CD14-positive monocyte (primary cell): ENCODE results near the gene PLOD1. TPM values are rescaled to one million over a fixed set of nuclear protein-coding genes. Genes with fewer than 3 reads are reported as not detected.

Experiments
- DNase-seq, 3 donors: peaks; one replicate each; pipeline ENCODE4 v3.0.0-alpha.2; 2011 to 2022
- H2AFZ ChIP-seq: 2 replicates; pipeline ENCODE4 v1.6.0; 2012; ENCODE audit warnings: mild to moderate bottlenecking, low read depth, low read length, inconsistent platforms; ENCODE audit not compliant: insufficient read depth, poor library complexity, severe bottlenecking
- H3K27ac ChIP-seq, 2 donors: 1 replicate in 1 of 2; 2 replicates in 1 of 2; pipeline ENCODE4 v1.5.1; 2012 to 2013; ENCODE audit warnings: low read length in 2 of 2, control low read depth in 1 of 2, inconsistent platforms in 1 of 2, low read depth in 1 of 2, mild to moderate bottlenecking in 1 of 2
- H3K27me3 ChIP-seq, 2 donors: one replicate each; pipeline versions ENCODE4 v1.6.0 to v1.6.1; 2011 to 2013; ENCODE audit warnings: low read length in 2 of 2; ENCODE audit not compliant: control insufficient read depth in 2 of 2, insufficient read depth in 2 of 2
- H3K36me3 ChIP-seq, 2 donors: replicated peaks in 1 of 2; 1 replicate in 1 of 2; 2 replicates in 1 of 2; pipeline versions ENCODE4 v1.5.1 to v1.6.1; 2012 to 2013; ENCODE audit warnings: low read length in 2 of 2, control low read depth in 1 of 2, inconsistent platforms in 1 of 2, mild to moderate bottlenecking in 1 of 2; ENCODE audit not compliant: insufficient read depth in 2 of 2, control insufficient read depth in 1 of 2
- H3K4me1 ChIP-seq, 2 donors: 1 replicate in 1 of 2; 2 replicates in 1 of 2; pipeline versions ENCODE4 v1.5.1 to v1.6.1; 2012 to 2013; ENCODE audit warnings: low read length in 2 of 2, control low read depth in 1 of 2, inconsistent platforms in 1 of 2, mild to moderate bottlenecking in 1 of 2, moderate library complexity in 1 of 2; ENCODE audit not compliant: insufficient read depth in 2 of 2, control insufficient read depth in 1 of 2
- H3K4me2 ChIP-seq: replicated peaks from 2 replicates; pipeline ENCODE3; 2012; ENCODE audit warnings: low read length, moderate library complexity, mild to moderate bottlenecking; ENCODE audit not compliant: poor library complexity, severe bottlenecking; ENCODE audit errors: extremely low read depth
- H3K4me3 ChIP-seq, 3 experiments: fragments of 200-600 bp in 1 of 3; sonication (generic) in 1 of 3; replicated peaks in 1 of 3; 1 replicate in 2 of 3; 2 replicates in 1 of 3; pipeline ENCODE4 v1.5.1; 2011 to 2013; ENCODE audit warnings: low read length in 3 of 3, mild to moderate bottlenecking in 3 of 3, control low read depth in 2 of 3, low read depth in 2 of 3, inconsistent platforms in 1 of 3, moderate library complexity in 1 of 3
- H3K79me2 ChIP-seq: 2 replicates; pipeline ENCODE4 v1.6.0; 2012; ENCODE audit warnings: mild to moderate bottlenecking, control low read depth, inconsistent platforms, low read length, moderate library complexity; ENCODE audit not compliant: insufficient read depth
- H3K9ac ChIP-seq: 2 replicates; pipeline ENCODE4 v1.6.0; 2017; ENCODE audit warnings: low read length, mild to moderate bottlenecking; ENCODE audit not compliant: insufficient read depth, poor library complexity, severe bottlenecking
- H3K9me3 ChIP-seq, 2 donors: replicated peaks in 1 of 2; 1 replicate in 1 of 2; 2 replicates in 1 of 2; pipeline versions ENCODE4 v1.5.1 to v1.6.1; 2012 to 2013; ENCODE audit warnings: low read length in 2 of 2, control low read depth in 1 of 2; ENCODE audit not compliant: control insufficient read depth in 1 of 2, insufficient read depth in 1 of 2
- H4K20me1 ChIP-seq: 2 replicates; pipeline ENCODE4 v1.6.0; 2012; ENCODE audit warnings: mild to moderate bottlenecking, low read length, control low read depth, moderate library complexity; ENCODE audit not compliant: insufficient read depth
- H3K27ac Mint-ChIP-seq, 7 donors: one replicate each; pipeline ENCODE4 v1.8.0; 2020; ENCODE audit warnings: mild to moderate bottlenecking in 7 of 7, mixed read lengths in 7 of 7, moderate library complexity in 6 of 7, inconsistent platforms in 2 of 7
- H3K27me3 Mint-ChIP-seq, 3 donors: one replicate each; pipeline ENCODE4 v1.8.0; 2021 to 2022; ENCODE audit warnings: low read depth in 3 of 3, mild to moderate bottlenecking in 3 of 3, mixed read lengths in 3 of 3, moderate library complexity in 3 of 3, inconsistent platforms in 1 of 3
- H3K36me3 Mint-ChIP-seq, 2 donors: one replicate each; pipeline ENCODE4 v1.8.0; 2020; ENCODE audit warnings: mixed read lengths in 2 of 2, inconsistent platforms in 1 of 2, mild to moderate bottlenecking in 1 of 2
- H3K4me1 Mint-ChIP-seq: one replicate; pipeline ENCODE4 v1.8.0; 2020; ENCODE audit warnings: mild to moderate bottlenecking, mixed read lengths
- H3K4me3 Mint-ChIP-seq, 2 donors: one replicate each; pipeline ENCODE4 v1.8.0; 2020; ENCODE audit warnings: mild to moderate bottlenecking in 2 of 2, mixed read lengths in 2 of 2, moderate library complexity in 1 of 2
- H3K9me3 Mint-ChIP-seq, 7 donors: one replicate each; pipeline ENCODE4 v1.8.0; 2020 to 2022; ENCODE audit warnings: mixed read lengths in 7 of 7, mild to moderate bottlenecking in 6 of 7, moderate library complexity in 6 of 7, inconsistent platforms in 2 of 7
- CTCF ChIP-seq: fragments of 200-600 bp; IDR thresholded peaks from one replicate; pipeline ENCODE4 v1.8.0; 2022; ENCODE audit warnings: antibody characterized with exemption, mild to moderate bottlenecking
- WGBS: methylation state at CpG from one replicate; pipeline ENCODE4 v1.1.5; 2013; ENCODE audit warnings: missing lambda C conversion rate; ENCODE audit not compliant: insufficient coverage; 5-methylcytosine and 5-hydroxymethylcytosine counted together
- intact Hi-C, 2 donors: fragments of 100-400 bp; cut with micrococcal nuclease; formaldehyde crosslinking; loops; one replicate each; pipeline versions ENCODE4 v1.15.0 to v1.15.1; 2023
- polyA plus RNA-seq, 3 donors: library from polyadenylated mRNA; depleted of rRNA in 1 of 3; unstranded in 2 of 3; stranded (reverse) in 1 of 3; fragments of 300-500 nt in 2 of 3; fragments of >200 nt in 1 of 3; fragmentation: Illumina TruSeq in 2 of 3; gene quantifications; 1 replicate in 2 of 3; 2 replicates in 1 of 3; pipeline ENCODE4 v1.2.3, GENCODE V29; 2012 to 2021

The PLOD1 gene
- polyA plus RNA-seq, 3 donors, result 44.5 to 53.4 (median 53.1) TPM

- Histone ChIP-seq H3K27me3 (no peaks in the 10 kb centered on the region), H3K36me3 (peaks cover 27 to 41% of the 10 kb centered on the region in 2 donors), H3K9me3 (no peaks in the 10 kb centered on the region), H4K20me1 (no peaks in the 10 kb centered on the region), H3K27ac (no peak overlapping the region), H3K9ac (no peak overlapping the region), H3K79me2 (peaks cover 25% of the 10 kb centered on the region), H3K4me3 (no peak overlapping the region), H3K4me1 (peaks cover 40 to 48% of the 10 kb centered on the region in 2 donors), H3K4me2 (no peak overlapping the region), H2AFZ (no peak overlapping the region)
- Mint-ChIP-seq H3K9me3 (peaks cover 0 to 2% (median 0%) of the 10 kb centered on the region in 7 donors), H3K4me3 (peak overlapping the region in 1 of 2 donors; percentile 26), H3K27me3 (peaks cover 0 to 1% (median 0%) of the 10 kb centered on the region in 3 donors), H3K27ac (peak overlapping the region in 4 of 7 donors; percentile 56 to 81 (median 76)), H3K36me3 (peaks cover 32 to 43% of the 10 kb centered on the region in 2 donors), H3K4me1 (peaks cover 43% of the 10 kb centered on the region)
- intact Hi-C loops, result loop anchor here (5.0 kb wide), 2 partner anchors 45 to 70 kb away; partner anchors contain the start of gene PLOD1 (in 1 of the 2)
- DNase-seq, result no peak
- no CpG with 5 or more reads among the region's 3 CpGs for WGBS
- no peak for TF ChIP-seq CTCF
Observed at GRCh38 chr1:11977625-11978024, 43.1 kb downstream of the PLOD1 start.

- H3K36me3 Mint-ChIP-seq, result peaks cover 34 to 43% of the 10 kb centered on the region in 2 donors
- TF ChIP-seq CTCF, result no peak
- Histone ChIP-seq H3K27ac (peak overlapping the region; percentile 13 to 29), H2AFZ (no peak overlapping the region), H3K4me3 (no peak overlapping the region), H4K20me1 (no peaks in the 10 kb centered on the region), H3K9me3 (no peaks in the 10 kb centered on the region), H3K4me2 (no peak overlapping the region), H3K36me3 (peaks cover 25 to 41% of the 10 kb centered on the region in 2 donors), H3K27me3 (no peaks in the 10 kb centered on the region), H3K79me2 (peaks cover 31% of the 10 kb centered on the region), H3K9ac (no peak overlapping the region), H3K4me1 (peaks cover 40 to 48% of the 10 kb centered on the region in 2 donors)
- no peak overlapping the region for H3K4me3 Mint-ChIP-seq
- H3K9me3 Mint-ChIP-seq, result peaks cover 0 to 2% (median 0%) of the 10 kb centered on the region in 7 donors
- H3K27ac Mint-ChIP-seq, result peak overlapping the region in 5 of 7 donors; percentile 54 to 80 (median 61)
- WGBS, result 60% methylated on average over 1 of the region's 8 CpGs
- peaks cover 43% of the 10 kb centered on the region for H3K4me1 Mint-ChIP-seq
- intact Hi-C loops, result loop anchor here (5.0 kb wide), 2 partner anchors 46 to 71 kb away; partner anchors contain the start of gene PLOD1 (in 1 of the 2)
- DNase-seq, result peak in 1 of 3 donors; percentile 26
- peaks cover 0 to 1% (median 0%) of the 10 kb centered on the region in 3 donors for H3K27me3 Mint-ChIP-seq
Observed at GRCh38 chr1:11978301-11978700, 43.8 kb downstream of the PLOD1 start.
